GM18907 (cell line): ENCODE data around the gene RPA3.
"Not testable (repeated sequence)": the region's sequence is repeated elsewhere in the genome, so short reads cannot be mapped to it uniquely, and the experiment has no call there.

Experiments used
- ATAC-seq: cut with Tn5 transposase; IDR thresholded peaks from one replicate; pipeline ENCODE4 v1.9.1; 2021; ENCODE audit warnings: mild to moderate bottlenecking, moderate library complexity; ENCODE audit not compliant: unreplicated experiment

Gene RPA3

GRCh38 chr7:7695111-7695817 lies 23.1 kb downstream of the RPA3 start:
- no peak for ATAC-seq

- no peak for ATAC-seq
Observed at GRCh38 chr7:7694542-7694941, 23.9 kb downstream of the RPA3 start.

- no peak for ATAC-seq
Observed at GRCh38 chr7:7693881-7694280, 24.5 kb downstream of the RPA3 start.

GRCh38 chr7:7688956-7689355 lies 29.5 kb downstream of the RPA3 start:
- ATAC-seq: no peak

GRCh38 chr7:7688310-7688709 lies 30.1 kb downstream of the RPA3 start:
- no peak for ATAC-seq

- no peak for ATAC-seq
Observed at GRCh38 chr7:7687800-7688199, 30.6 kb downstream of the RPA3 start.

GRCh38 chr7:7686811-7687508 lies 31.4 kb downstream of the RPA3 start:
- ATAC-seq: no peak

GRCh38 chr7:7682861-7683260 lies 35.5 kb downstream of the RPA3 start:
- ATAC-seq: no peak

GRCh38 chr7:7681936-7682329 lies 36.5 kb downstream of the RPA3 start:
- ATAC-seq: no peak

GRCh38 chr7:7681191-7681935 lies 37.0 kb downstream of the RPA3 start:
- peak; percentile 89 for ATAC-seq

GRCh38 chr7:7679640-7680039 lies 38.8 kb downstream of the RPA3 start:
- ATAC-seq: not testable (repeated sequence)

GRCh38 chr7:7675686-7676085 lies 42.7 kb downstream of the RPA3 start:
- ATAC-seq: no peak

- ATAC-seq: no peak
Observed at GRCh38 chr7:7673240-7673550, 45.2 kb downstream of the RPA3 start.

- no peak for ATAC-seq
Observed at GRCh38 chr7:7672545-7673239, 45.7 kb downstream of the RPA3 start.

- ATAC-seq: no peak
Observed at GRCh38 chr7:7671361-7671760, 47.0 kb downstream of the RPA3 start.

GRCh38 chr7:7670490-7670889 lies 47.9 kb downstream of the RPA3 start:
- no peak for ATAC-seq

- no peak for ATAC-seq
Observed at GRCh38 chr7:7668706-7669105, 49.7 kb downstream of the RPA3 start.

GRCh38 chr7:7667187-7667586 lies 51.2 kb downstream of the RPA3 start:
- no peak for ATAC-seq

GRCh38 chr7:7665031-7665430 lies 53.4 kb downstream of the RPA3 start:
- ATAC-seq: no peak

GRCh38 chr7:7664291-7664690 lies 54.1 kb downstream of the RPA3 start:
- no peak for ATAC-seq

GRCh38 chr7:7662527-7662926 lies 55.9 kb downstream of the RPA3 start:
- no peak for ATAC-seq
